GM20000 (cell line): Measurements from ENCODE around the gene EFHC1.

ENCODE experiments used
- DNase-seq: peaks from one replicate; pipeline ENCODE4 v3.0.0; 2012; ENCODE audit warnings: low spot score
- TF ChIP-seq, protein P1 (sequence below): IDR thresholded peaks from 2 replicates; pipeline ENCODE4 v1.5.1; 2012; ENCODE audit warnings: mild to moderate bottlenecking, control low read depth; ENCODE audit errors: extremely low read depth, missing control alignments

Gene EFHC1

DNA sequence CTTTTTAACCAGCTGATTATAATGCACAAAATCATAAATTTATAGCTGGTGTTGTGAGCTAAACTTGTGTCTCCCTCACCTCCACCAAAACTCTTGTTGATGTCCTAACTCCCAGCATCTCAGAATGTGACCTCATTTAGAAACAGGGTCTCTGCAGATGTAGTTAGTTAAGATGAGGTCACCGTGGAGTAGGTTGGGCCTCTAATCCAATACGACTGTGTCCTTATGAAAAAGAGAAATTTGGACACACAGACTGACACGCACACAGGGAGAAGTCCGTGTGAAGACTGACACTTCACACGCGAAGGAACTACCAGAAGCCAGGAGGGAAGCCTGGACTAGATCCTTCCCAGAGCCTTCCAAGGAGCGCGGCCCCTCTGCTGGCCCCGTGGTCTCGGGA lies 110.2 kb downstream of the EFHC1 start:
- no peak for DNase-seq
- TF ChIP-seq, protein P1, sequence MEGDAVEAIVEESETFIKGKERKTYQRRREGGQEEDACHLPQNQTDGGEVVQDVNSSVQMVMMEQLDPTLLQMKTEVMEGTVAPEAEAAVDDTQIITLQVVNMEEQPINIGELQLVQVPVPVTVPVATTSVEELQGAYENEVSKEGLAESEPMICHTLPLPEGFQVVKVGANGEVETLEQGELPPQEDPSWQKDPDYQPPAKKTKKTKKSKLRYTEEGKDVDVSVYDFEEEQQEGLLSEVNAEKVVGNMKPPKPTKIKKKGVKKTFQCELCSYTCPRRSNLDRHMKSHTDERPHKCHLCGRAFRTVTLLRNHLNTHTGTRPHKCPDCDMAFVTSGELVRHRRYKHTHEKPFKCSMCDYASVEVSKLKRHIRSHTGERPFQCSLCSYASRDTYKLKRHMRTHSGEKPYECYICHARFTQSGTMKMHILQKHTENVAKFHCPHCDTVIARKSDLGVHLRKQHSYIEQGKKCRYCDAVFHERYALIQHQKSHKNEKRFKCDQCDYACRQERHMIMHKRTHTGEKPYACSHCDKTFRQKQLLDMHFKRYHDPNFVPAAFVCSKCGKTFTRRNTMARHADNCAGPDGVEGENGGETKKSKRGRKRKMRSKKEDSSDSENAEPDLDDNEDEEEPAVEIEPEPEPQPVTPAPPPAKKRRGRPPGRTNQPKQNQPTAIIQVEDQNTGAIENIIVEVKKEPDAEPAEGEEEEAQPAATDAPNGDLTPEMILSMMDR: no peak

DNA sequence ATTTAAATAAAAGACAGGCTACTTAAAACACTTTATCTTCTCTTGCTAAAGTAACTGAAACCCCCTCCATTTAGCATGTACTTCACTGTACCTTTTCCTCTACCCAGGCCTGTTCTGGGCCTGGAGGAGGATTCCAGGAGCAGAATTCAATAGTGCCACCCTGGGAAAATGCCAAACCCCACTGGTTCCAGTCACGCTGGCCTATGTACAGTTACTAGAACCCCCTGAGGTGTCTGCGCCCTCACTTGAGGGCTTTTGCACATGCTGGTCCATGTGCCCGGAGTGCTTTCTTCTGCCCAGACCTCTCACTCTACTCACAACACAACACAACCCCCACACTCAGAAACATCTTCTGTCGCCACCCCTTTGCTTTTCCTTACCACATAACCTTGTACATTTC lies 111.3 kb downstream of the EFHC1 start:
- DNase-seq: no peak
- TF ChIP-seq, protein P1: no peak

DNA sequence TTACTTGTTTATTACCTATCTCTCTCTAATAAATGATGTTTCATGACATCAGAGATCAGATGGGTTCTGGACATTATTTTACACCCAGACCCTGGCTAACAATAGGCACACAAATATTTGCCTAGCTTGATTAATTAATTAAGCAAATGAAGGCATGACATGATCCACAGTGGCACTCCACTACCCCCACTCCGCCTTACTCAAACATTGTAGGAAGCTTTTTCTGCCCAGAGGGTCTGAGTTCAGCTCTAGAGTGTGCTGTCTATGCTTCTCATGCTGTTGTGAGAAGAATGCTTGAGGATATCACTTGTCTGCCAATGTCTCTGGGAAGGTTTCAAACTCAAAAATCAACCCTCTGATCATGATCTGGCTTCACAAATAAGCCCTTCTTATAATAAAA lies 111.7 kb downstream of the EFHC1 start:
- TF ChIP-seq, protein P1: no peak

DNA sequence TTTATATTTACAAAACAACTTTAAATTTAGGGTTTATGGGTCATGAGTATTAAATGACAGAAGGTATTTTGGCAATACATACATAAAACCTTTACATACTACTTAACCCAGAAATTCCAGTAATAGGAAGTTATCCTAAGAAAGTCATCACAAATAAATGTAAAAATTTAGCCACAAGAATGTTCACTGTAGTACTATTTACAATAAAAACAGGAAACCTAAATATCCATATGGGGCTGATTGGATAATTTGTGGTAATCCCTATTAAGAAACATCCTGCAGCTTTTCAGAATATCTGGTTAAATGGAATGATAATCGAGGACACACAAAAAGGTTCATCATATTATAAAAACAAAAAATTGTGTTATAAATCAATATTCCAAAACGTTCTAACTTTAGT lies 112.3 kb downstream of the EFHC1 start:
- DNase-seq: no peak
- TF ChIP-seq, protein P1: no peak

More for the DNA sequence above, 111.7 kb downstream of the EFHC1 start:
- DNase-seq: no peak

DNA sequence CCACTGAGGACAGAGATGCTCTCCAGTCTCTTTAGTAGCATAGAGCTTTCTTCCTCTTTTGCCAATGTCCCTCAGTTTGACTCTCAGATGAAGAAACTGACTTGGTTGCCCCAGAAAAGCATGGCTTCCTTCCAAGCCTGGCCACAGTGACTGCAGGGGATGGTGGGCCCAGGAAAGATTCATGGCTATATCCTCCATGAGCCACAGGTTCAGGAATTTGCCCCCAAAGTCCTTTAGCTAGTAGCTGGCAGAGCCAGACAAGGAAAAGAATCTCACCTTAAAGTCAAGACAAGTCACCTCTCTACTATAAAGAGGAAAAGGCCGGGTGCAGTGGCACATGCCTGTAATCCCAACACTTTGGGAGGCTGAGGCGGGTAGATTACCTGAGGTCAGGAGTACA lies 113.3 kb downstream of the EFHC1 start:
- TF ChIP-seq, protein P1: no peak
- no peak for DNase-seq

DNA sequence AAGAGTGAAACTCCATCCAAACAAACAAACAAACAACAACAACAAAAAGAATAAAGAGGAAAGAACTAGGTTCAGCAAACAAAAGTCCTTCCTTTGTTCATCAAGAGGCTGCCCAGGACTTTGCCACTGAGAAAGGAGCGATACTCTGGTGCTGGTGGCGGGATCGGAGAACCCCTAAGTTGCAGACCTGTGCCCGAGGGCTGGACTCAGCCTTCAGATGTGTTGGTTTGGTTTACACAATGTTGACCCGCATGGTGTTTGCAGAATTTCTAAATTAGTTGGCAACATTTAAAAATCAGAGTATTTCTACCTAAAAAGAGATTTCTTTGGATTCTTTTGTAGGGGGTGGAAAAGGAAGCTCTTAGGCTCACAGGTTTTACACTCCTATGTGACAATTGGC lies 114.2 kb downstream of the EFHC1 start:
- DNase-seq: no peak
- TF ChIP-seq, protein P1: no peak

DNA sequence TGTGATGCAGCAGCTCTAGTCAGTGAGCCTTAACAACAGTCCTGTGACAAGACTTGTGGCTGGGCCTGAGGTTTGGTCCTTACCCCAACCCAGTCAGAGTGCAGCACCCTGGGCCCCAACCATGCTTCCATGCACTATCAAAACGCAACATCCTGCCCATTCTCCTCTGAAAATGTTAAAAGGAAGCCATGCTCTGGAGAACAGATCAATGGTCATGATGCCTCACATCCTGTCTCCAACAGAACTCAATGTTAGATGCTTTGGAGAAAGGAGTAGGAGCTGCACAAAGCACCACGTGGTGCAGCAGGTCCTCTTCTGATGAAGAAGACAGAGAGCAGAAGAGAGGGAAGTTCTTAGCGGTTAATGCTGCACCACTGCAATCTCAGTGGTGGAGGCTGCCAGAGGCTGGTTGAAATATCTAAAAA lies 114.8 kb downstream of the EFHC1 start:
- TF ChIP-seq, protein P1: no peak
- peak; percentile 32 for DNase-seq
